GM21825 (cell line): ENCODE data around the gene GRK4.

Experiments used
- ATAC-seq: cut with Tn5 transposase; IDR thresholded peaks from one replicate; pipeline ENCODE4 v1.9.1; 2021; ENCODE audit warnings: mild to moderate bottlenecking, moderate library complexity; ENCODE audit not compliant: unreplicated experiment

Gene GRK4

DNA sequence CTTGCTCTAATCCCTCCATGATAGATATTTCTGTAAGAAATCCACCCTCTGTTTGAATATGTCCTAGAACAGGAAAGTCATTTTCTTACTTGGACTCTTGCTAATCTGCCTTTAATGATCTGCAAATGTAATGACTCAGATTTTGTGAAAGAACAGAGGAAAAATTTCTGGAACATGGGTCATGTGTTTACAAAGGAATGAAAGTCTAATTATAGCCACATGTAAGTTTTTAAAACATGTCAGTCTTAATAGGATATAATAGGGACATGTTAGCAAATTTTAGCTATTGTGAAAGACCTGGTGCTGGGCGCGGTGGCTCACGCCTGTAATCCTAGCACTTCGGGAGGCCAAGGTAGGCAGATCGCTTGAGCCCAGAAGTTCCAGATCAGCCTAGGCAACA, 47.6 kb downstream of the GRK4 start:
- ATAC-seq = no peak

GRCh38 chr4:3011456-3012220, 48.3 kb downstream of the GRK4 start:
- no peak for ATAC-seq

DNA sequence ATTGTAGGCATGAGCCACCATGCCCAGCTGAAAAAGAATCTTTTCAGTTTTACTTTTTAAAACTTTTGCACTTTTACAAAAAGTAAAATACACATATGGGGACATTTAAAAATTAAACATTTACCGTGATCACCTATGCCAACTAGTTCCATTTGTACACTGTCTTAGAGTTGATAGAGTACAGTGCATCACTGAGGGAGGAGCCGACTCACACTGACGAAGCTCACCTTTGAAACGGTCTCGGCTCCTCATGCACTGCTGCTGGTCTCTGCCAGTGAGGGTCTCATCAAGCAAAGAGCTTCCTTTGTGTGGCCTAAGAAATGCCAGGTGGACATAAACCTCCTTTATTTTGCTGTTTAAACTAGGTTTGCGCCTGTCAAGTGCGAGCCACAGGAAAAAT, 50.0 kb downstream of the GRK4 start:
- no peak for ATAC-seq

GRCh38 chr4:3013839-3014350, 50.5 kb downstream of the GRK4 start:
- ATAC-seq = no peak

- ATAC-seq = no peak
Measured at GRCh38 chr4:3016961-3017360, 53.6 kb downstream of the GRK4 start.

GRCh38 chr4:3017504-3017903, 54.1 kb downstream of the GRK4 start:
- ATAC-seq = no peak

- ATAC-seq = no peak
Measured at GRCh38 chr4:3019145-3019846, 55.9 kb downstream of the GRK4 start.

DNA sequence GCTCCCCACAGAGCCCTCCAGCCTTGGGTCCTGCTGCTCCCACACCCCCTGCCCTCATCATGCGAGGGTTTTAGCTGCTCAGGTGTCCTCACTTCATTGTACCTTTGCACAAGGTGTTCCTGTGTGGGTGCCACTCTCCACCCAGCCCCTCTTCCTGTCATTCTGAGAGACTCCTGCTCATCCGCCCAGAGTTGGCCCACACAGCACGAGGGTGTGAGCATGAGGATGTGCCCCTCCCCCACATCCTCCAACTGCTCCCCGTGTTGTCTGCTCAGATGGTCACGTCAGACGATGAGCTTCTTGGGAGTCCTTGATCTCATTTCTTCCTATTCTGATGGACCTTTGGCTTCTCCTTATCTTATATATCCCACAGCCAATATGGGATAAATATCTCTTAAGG, 57.8 kb downstream of the GRK4 start:
- no peak for ATAC-seq

GRCh38 chr4:3021627-3022026, 58.3 kb downstream of the GRK4 start:
- ATAC-seq = no peak

DNA sequence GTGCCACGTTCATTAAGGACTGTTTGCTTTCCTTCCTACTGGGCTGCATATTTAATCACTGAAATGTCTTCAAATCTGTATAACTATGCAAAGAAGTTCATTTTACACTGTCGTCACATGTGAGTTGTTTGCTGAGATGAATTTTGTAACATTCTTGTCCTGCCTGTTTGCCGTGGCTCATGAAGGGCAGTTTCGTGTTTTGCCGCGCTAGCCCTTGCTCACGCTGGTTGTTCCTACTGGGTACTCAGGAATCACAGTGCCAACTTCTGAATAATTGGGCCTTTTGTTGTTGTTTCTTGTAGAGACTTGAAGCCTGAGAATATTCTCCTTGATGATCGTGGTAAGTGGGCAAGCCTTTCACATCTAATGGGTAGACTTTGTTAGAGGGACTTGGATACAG, 58.7 kb downstream of the GRK4 start:
- ATAC-seq = no peak

DNA sequence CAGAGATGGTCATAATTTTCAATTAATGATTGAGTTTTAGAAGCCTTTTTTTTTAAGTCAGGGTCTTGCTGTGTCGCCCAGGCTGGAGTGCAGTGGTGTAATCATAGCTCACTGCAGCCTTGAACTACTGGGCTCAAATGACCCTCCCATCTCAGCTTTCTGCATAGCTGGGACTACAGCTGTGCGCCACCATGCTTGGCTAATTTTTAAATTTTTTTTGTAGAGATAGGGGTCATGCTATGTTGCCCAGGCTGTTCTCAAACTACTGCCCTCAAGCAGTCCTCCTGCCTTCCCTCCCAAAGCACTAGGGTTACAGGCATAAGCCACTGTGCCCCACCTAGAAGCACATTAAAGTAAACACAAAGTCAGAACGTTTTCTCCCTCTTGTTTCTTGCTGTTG, 59.3 kb downstream of the GRK4 start:
- no peak for ATAC-seq

- ATAC-seq = no peak
Measured at GRCh38 chr4:3025881-3026280, 62.5 kb downstream of the GRK4 start.

DNA sequence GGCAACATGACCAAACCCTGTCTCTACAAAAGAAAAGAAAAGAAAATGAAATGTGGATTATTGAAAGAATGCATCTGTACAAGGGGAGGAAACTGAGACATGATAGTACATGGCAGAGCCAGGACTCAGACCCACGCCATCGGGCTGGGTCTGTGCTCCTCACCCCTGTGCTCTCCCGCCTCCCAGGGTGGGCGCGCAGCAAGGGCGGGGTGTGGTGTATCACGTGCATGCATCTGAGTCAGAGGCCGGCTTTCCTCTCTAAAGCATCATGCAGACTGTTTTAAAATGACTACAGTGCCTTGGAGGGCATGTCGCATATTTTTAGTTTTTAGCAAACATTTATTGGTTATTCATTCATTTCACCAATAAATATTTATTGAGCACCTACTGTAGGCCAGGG, 63.2 kb downstream of the GRK4 start:
- no peak for ATAC-seq

DNA sequence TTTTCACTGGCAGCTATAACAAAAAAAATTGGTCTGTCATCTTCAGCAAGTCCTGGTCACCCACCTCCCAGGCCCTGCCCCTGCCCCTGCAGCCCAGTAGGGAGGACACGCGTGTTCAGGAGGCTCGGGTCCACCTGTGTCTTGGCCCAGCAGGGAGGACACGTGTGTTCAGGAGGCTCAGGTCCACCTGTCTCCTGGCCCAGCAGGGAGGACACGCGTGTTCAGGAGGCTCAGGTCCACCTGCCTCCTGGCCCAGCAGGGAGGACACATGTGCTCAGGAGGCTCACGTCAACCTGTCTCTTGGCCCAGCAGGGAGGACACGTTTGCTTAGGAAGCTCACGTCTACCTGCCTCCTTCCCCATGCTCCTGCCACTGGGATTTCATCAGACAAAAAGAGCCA, 66.1 kb downstream of the GRK4 start:
- ATAC-seq = no peak

- no peak for ATAC-seq
Measured at GRCh38 chr4:3030566-3031356, 67.4 kb downstream of the GRK4 start.

DNA sequence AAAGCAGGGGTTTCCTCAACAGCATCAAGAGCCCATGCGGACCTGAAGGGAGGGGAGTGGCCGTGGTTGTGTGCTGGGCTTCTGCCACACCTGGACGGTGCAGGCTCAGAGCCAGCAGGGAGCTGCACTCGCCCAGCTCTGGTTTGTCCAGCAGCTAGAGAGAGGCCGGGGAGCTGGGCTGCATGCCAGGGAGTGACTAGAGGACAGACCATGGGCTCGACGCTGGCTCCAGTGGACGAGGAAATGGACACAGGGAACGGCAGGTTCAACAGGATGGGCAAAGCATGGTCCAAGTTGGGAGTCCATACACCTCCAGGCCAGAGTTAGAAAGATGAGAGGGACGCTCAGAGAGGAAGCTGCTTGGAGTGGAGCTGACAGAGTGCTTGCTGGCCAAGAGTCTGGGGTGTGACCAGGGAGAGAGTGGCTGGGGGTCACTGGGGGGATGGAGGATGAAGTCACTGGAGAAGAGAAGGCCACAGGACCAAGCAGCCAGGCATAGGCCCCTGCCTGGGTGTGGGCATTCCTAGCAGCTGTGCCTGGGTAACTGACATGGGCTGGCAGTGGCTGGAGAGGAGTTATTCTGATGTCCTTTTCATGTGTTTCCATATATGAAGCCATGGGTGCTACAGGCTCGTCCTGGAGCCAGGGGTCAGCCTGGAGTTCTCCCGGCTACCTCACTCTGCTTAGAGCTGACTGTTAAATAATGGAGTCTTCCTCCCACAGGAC, 68.1 kb downstream of the GRK4 start:
- no peak for ATAC-seq

DNA sequence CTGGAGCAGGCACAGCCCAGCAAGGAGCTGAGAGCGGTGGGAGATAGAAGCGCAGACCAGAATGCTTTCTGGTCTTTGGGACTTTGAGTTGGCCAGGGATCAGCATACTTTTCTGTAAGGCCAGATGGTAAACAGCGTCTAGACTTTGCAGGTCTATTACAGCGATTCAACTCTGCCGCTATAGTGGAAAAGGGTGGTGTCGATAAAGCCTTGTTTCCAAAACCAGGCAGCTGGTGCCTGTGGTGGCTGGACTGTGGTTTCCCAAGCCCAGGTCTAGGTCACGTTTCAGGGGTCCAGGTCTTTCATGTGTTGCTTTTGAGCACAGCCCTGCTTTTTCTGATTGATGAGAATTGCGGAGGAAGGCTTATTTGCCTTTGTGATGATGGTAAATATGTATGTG, 70.9 kb downstream of the GRK4 start:
- ATAC-seq = no peak

GRCh38 chr4:3035249-3035648, 71.9 kb downstream of the GRK4 start:
- ATAC-seq = no peak

DNA sequence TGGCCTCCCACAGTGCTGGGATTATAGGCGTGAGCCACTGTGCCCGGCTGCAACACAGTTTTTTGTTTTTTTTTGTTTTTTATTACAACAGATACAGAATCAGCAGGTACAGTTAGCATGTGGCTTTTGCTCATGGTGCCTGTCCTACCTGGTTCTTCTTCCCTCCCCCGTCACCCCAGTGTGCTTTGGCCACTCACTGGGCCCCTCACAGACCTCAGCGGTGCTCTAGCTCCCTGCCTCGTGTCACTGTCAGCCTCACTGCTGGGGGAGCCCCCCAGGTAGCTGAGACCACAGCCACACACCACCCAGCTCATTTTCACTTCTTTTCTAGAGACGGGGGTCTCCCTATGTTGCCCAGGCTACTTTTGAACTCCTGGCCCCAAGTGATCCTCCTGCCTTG, 72.3 kb downstream of the GRK4 start:
- no peak for ATAC-seq

DNA sequence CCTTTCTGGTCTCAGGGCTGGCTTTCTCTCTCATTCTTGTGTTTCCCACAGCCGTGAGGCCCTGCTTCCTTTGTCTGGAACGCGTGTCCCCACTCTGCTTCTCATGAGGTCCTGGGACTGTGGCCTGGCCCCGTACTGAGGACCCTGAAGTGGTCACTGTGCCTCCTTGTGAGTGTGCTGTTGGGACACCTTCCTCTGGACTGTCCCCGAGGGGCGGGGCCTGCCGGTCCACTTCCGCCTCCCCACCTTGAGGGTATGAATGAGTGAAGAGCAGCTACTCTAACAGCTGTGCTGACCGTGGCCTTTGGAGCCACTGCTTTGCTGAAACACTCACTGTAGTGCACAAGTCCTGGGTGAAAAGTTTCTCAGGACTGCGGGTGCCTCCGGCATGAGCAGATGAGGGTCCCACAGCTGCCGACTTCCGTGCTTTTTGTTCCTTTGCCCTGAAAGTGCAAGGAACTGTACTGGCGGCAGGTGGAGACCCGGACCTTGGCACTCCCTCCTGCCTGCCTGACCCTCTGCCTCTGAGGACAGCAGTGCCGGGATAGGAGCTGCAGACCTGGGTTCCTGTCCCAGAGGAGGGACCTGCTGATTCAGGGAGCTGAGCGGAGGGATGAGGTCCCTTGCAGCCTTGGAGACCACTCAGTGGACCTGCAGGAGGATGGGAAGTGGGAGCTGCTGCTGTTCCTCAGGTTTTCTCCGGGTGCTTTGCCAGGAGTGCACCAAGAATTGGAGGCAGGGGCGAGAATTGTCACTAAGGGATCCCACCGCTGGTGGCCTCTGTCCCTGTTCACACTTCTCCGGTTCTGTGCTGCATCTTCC, 73.0 kb downstream of the GRK4 start:
- ATAC-seq = no peak
